Panc1 (cell line): ENCODE results near the gene MAGI3. TPM values are rescaled to one million over a fixed set of nuclear protein-coding genes. Genes with fewer than 3 reads are reported as not detected.

Source experiments
- ATAC-seq: fragments of 200-7000 bp; cut with Tn5 transposase; 2 replicates; pipeline ENCODE4 v1.9.1; 2020; ENCODE audit warnings: mild to moderate bottlenecking, moderate library complexity
- BruUV-seq: library from RNA; stranded (reverse); fragments of 400-500 nt; replicated peaks from 2 replicates; lab custom pipeline; 2021; lab: Mats Ljungman, UMichigan
- CTCF ChIA-PET: fragments of 300-600 bp; sonication (Branson Sonifier 250); formaldehyde crosslinking; loops from one replicate; lab custom pipeline; 2022; ENCODE audit warnings: antibody characterized with exemption; lab: Charles Lee
- POLR2A ChIA-PET: fragments of 300-600 bp; sonication (Branson Sonifier 250); formaldehyde crosslinking; loops from one replicate; lab custom pipeline; 2022; ENCODE audit warnings: antibody characterized with exemption; lab: Charles Lee
- DNase-seq: peaks from one replicate; pipeline ENCODE4 v3.0.0-alpha.2; 2010; ENCODE audit warnings: low read depth, low spot score
- H3K27ac ChIP-seq: 2 replicates; pipeline ENCODE4 v1.5.1; 2011; ENCODE audit warnings: mild to moderate bottlenecking, low read length, inconsistent platforms
- H3K27me3 ChIP-seq: fragments of 200-500 bp; sonication (Bioruptor generic); 2 replicates; pipeline ENCODE4 v1.6.0; 2014; ENCODE audit warnings: low read length, inconsistent platforms; ENCODE audit not compliant: control insufficient read depth, insufficient read depth
- H3K36me3 ChIP-seq: fragments of 200-500 bp; sonication (Bioruptor generic); 2 replicates; pipeline ENCODE4 v1.5.1; 2014; ENCODE audit warnings: inconsistent platforms, mild to moderate bottlenecking, low read length, moderate library complexity; ENCODE audit not compliant: control insufficient read depth, insufficient read depth
- H3K4me1 ChIP-seq: 2 replicates; pipeline ENCODE4 v1.5.1; 2011; ENCODE audit warnings: inconsistent platforms, mild to moderate bottlenecking, low read length, moderate library complexity; ENCODE audit not compliant: control insufficient read depth, insufficient read depth
- H3K4me3 ChIP-seq, 2 experiments: 2 replicates each; pipeline ENCODE4 v1.5.1; 2011 to 2012; ENCODE audit warnings: low read depth in 2 of 2, low read length in 2 of 2, mild to moderate bottlenecking in 2 of 2, inconsistent platforms in 1 of 2, moderate library complexity in 1 of 2
- H3K9me3 ChIP-seq: fragments of 200-500 bp; sonication (Bioruptor generic); 2 replicates; pipeline ENCODE4 v1.5.1; 2014; ENCODE audit warnings: low read depth, mild to moderate bottlenecking, inconsistent platforms, low read length, moderate library complexity; ENCODE audit not compliant: control insufficient read depth, insufficient read depth
- POLR2AphosphoS5 ChIP-seq: IDR thresholded peaks from 2 replicates; pipeline ENCODE4 v1.6.1; 2012; ENCODE audit warnings: mild to moderate bottlenecking, low read depth, low read length, moderate library complexity
- SIN3A ChIP-seq: IDR thresholded peaks from 2 replicates; pipeline ENCODE4 v1.6.1; 2012; ENCODE audit warnings: low read depth, mild to moderate bottlenecking, low read length, moderate library complexity, borderline replicate concordance; ENCODE audit not compliant: insufficient read depth
- TCF7L2 ChIP-seq: IDR thresholded peaks from 2 replicates; pipeline ENCODE4 v1.6.1; 2011; ENCODE audit warnings: mild to moderate bottlenecking, low read depth, low read length, inconsistent platforms
- in situ Hi-C: cut with HindIII; loops from 2 replicates; pipeline ENCODE4 v1.10.0; 2016; ENCODE audit warnings: low sequenced_read_pairs, low pct_unique_long_range_greater_than_20kb
- intact Hi-C: fragments of 100-400 bp; cut with micrococcal nuclease; formaldehyde crosslinking; loops from one replicate; pipeline ENCODE4 v1.10.0; 2022; ENCODE audit not compliant: unreplicated experiment
- total RNA-seq: library from RNA; stranded (reverse); gene quantifications from one replicate; pipeline ENCODE4 v1.2.1, GENCODE V29; 2021; ENCODE audit not compliant: unreplicated experiment
- TF ChIP-seq, protein P1 (sequence below), 2 experiments: IDR thresholded peaks; 2 replicates each; pipeline ENCODE4 v1.6.1; 2011 to 2012; ENCODE audit warnings: low read depth in 2 of 2, control low read depth in 1 of 2, low read length in 1 of 2, mild to moderate bottlenecking in 1 of 2, moderate library complexity in 1 of 2; ENCODE audit not compliant: insufficient read depth in 1 of 2
- TF ChIP-seq, protein P2 (sequence below): fragments of 450-650 bp; IDR thresholded peaks from 2 replicates; pipeline ENCODE4 v1.5.1; 2017; ENCODE audit warnings: mild to moderate bottlenecking

MAGI3 gene
- total RNA-seq, 1 experiment from 2014 or later: 10.9 TPM

GRCh38 chr1:113732802-113733201, 342.5 kb downstream of the MAGI3 start:
- Histone ChIP-seq H3K27me3 (no peaks in the 10 kb centered on the region), H3K36me3 (no peaks in the 10 kb centered on the region; the same call in 1 of the 2 replicates), H3K4me3 (no peak overlapping the region), H3K4me1 (no peaks in the 10 kb centered on the region), H3K27ac (no peak overlapping the region), H3K9me3 (no peaks in the 10 kb centered on the region)
- ATAC-seq (no peak), DNase-seq (no peak)
- CTCF ChIA-PET: no interaction called here
- intact Hi-C loops (no loop called here), in situ Hi-C loops (no loop called here)
- BruUV-seq: no TSS peak
- TF ChIP-seq POLR2AphosphoS5 (no peak), SIN3A (no peak), TCF7L2 (no peak)
- TF ChIP-seq, protein P1, sequence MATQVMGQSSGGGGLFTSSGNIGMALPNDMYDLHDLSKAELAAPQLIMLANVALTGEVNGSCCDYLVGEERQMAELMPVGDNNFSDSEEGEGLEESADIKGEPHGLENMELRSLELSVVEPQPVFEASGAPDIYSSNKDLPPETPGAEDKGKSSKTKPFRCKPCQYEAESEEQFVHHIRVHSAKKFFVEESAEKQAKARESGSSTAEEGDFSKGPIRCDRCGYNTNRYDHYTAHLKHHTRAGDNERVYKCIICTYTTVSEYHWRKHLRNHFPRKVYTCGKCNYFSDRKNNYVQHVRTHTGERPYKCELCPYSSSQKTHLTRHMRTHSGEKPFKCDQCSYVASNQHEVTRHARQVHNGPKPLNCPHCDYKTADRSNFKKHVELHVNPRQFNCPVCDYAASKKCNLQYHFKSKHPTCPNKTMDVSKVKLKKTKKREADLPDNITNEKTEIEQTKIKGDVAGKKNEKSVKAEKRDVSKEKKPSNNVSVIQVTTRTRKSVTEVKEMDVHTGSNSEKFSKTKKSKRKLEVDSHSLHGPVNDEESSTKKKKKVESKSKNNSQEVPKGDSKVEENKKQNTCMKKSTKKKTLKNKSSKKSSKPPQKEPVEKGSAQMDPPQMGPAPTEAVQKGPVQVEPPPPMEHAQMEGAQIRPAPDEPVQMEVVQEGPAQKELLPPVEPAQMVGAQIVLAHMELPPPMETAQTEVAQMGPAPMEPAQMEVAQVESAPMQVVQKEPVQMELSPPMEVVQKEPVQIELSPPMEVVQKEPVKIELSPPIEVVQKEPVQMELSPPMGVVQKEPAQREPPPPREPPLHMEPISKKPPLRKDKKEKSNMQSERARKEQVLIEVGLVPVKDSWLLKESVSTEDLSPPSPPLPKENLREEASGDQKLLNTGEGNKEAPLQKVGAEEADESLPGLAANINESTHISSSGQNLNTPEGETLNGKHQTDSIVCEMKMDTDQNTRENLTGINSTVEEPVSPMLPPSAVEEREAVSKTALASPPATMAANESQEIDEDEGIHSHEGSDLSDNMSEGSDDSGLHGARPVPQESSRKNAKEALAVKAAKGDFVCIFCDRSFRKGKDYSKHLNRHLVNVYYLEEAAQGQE (IDR thresholded peaks at IDR 0.05; ENCODE audit: insufficient read depth in 1 of 2, low read depth in 2 of 2, low read length in 1 of 2): no peak
- TF ChIP-seq, protein P2, sequence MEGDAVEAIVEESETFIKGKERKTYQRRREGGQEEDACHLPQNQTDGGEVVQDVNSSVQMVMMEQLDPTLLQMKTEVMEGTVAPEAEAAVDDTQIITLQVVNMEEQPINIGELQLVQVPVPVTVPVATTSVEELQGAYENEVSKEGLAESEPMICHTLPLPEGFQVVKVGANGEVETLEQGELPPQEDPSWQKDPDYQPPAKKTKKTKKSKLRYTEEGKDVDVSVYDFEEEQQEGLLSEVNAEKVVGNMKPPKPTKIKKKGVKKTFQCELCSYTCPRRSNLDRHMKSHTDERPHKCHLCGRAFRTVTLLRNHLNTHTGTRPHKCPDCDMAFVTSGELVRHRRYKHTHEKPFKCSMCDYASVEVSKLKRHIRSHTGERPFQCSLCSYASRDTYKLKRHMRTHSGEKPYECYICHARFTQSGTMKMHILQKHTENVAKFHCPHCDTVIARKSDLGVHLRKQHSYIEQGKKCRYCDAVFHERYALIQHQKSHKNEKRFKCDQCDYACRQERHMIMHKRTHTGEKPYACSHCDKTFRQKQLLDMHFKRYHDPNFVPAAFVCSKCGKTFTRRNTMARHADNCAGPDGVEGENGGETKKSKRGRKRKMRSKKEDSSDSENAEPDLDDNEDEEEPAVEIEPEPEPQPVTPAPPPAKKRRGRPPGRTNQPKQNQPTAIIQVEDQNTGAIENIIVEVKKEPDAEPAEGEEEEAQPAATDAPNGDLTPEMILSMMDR: no peak
- POLR2A ChIA-PET: no interaction called here

DNA sequence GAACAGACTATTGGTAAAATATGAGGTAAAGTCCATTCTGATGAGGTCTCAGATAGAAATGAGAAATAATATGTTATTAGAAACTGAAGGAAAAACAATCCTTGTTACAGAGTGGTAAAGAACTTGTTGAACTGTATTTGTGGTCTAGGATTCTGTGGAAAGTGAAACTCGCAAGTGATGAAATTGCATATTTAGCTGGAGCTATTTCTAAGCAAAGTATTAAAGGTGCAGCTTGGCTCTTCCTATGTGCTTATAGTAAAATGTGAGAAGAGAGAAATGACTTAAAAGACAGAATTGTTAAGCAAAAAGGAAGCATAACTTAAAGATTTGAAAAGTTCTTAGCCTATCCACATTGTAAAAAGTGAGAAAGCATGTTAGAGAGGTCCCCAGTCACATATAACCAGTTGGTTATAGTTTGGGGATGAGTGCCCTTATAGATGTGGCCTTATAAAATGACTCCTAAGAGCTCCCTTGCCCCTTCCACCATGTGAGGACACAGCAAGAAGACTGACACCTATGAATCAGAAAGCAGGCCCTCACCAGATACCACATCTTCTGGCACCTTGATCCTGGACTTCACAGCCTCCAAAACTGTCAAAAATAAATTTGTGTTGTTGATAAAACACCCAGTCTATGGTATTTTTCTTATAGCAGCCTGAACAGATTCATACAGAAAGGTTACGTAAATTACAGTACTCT, 344.2 kb downstream of the MAGI3 start:
- Histone ChIP-seq H3K9me3 (no peaks in the 10 kb centered on the region), H3K4me3 (no peak overlapping the region), H3K27ac (no peak overlapping the region), H3K27me3 (no peaks in the 10 kb centered on the region), H3K36me3 (no peaks in the 10 kb centered on the region; the same call in 1 of the 2 replicates), H3K4me1 (no peaks in the 10 kb centered on the region)
- ChIA-PET POLR2A (no interaction called here), CTCF (no interaction called here)
- DNase-seq (no peak), ATAC-seq (no peak)
- in situ Hi-C loops (no loop called here), intact Hi-C loops (no loop called here)
- BruUV-seq: no TSS peak
- no peak for TF ChIP-seq POLR2AphosphoS5
- no peak for TF ChIP-seq TCF7L2
- TF ChIP-seq, protein P2: no peak
- no peak for TF ChIP-seq SIN3A
- TF ChIP-seq, protein P1 (IDR thresholded peaks at IDR 0.05; ENCODE audit: insufficient read depth in 1 of 2, low read depth in 2 of 2, low read length in 1 of 2): no peak
